NK-92 (cell line): Measurements from ENCODE around the gene SREBF1.

ENCODE experiments used
- DNase-seq: peaks from one replicate; lab custom pipeline; 2025; ENCODE audit not compliant: unreplicated experiment; lab: John Stamatoyannopoulos, UW

SREBF1 gene

GRCh38 chr17:17783116-17783824 lies 53.5 kb downstream of the SREBF1 start:
- DNase-seq = no peak

GRCh38 chr17:17782523-17783115 lies 54.2 kb downstream of the SREBF1 start:
- DNase-seq = no peak

GRCh38 chr17:17781591-17782496 lies 54.9 kb downstream of the SREBF1 start:
- no peak for DNase-seq

GRCh38 chr17:17780922-17781590 lies 55.7 kb downstream of the SREBF1 start:
- no peak for DNase-seq

GRCh38 chr17:17779015-17779611 lies 57.7 kb downstream of the SREBF1 start:
- DNase-seq = no peak

GRCh38 chr17:17778308-17779014 lies 58.3 kb downstream of the SREBF1 start:
- DNase-seq = no peak

- DNase-seq = no peak
These were observed 59.9 kb downstream of the SREBF1 start for GRCh38 chr17:17776889-17777288.

GRCh38 chr17:17774009-17774881 lies 62.5 kb downstream of the SREBF1 start:
- DNase-seq = no peak

- DNase-seq = no peak
These were observed 64.6 kb downstream of the SREBF1 start for GRCh38 chr17:17772231-17772630.

- DNase-seq = no peak
These were observed 65.1 kb downstream of the SREBF1 start for GRCh38 chr17:17771498-17772201.

GRCh38 chr17:17770632-17771044 lies 66.1 kb downstream of the SREBF1 start:
- no peak for DNase-seq

GRCh38 chr17:17769869-17770631 lies 66.7 kb downstream of the SREBF1 start:
- no peak for DNase-seq

- DNase-seq = no peak
These were observed 68.2 kb downstream of the SREBF1 start for GRCh38 chr17:17768424-17769088.

GRCh38 chr17:17767887-17768418 lies 68.8 kb downstream of the SREBF1 start:
- no peak for DNase-seq

- DNase-seq = no peak
These were observed 69.5 kb downstream of the SREBF1 start for GRCh38 chr17:17767154-17767869.

- no peak for DNase-seq
These were observed 70.1 kb downstream of the SREBF1 start for GRCh38 chr17:17766744-17767120.
